ENCODE results near the gene FHAD1. TPM values are rescaled to one million over a fixed set of nuclear protein-coding genes. Genes with fewer than 3 reads are reported as not detected.
A peak's percentile ranks its signal among the peaks of the same experiment; 100 is the strongest.

Gene FHAD1
- total RNA-seq, 4 donors from 2014 or later, result not detected

- Histone ChIP-seq H3K4me3 (peak overlapping the region; percentile 61 to 69 (median 64)), H3K27me3 (peaks cover 4 to 15% (median 11%) of the 10 kb centered on the region in 3 donors), H3K27ac (peak overlapping the region in 1 of 4 donors; percentile 48), H3K36me3 (no peaks in the 10 kb centered on the region), H3K4me1 (peaks cover 5 to 12% of the 10 kb centered on the region in 2 donors), H3K9me3 (no peaks in the 10 kb centered on the region)
- in situ Hi-C loops (cut with MboI; ENCODE audit: low sequenced_read_pairs in 4 of 4), result no loop called here
- DNase-seq, result no peak
- TF ChIP-seq POLR2A (IDR thresholded peaks at IDR 0.05) (no peak), CTCF (IDR thresholded peaks at IDR 0.05 in 4 of 5, conservative IDR thresholded peaks at IDR 0.05 in 1 of 5) (no peak)
- no peak for ATAC-seq
- intact Hi-C loops (cut with DNase I; ENCODE audit: low total_unique reads), result no loop called here
These were observed 163.8 kb downstream of the FHAD1 start for GRCh38 chr1:15410884-15411245.

- no peak for TF ChIP-seq CTCF (IDR thresholded peaks at IDR 0.05 in 4 of 5, conservative IDR thresholded peaks at IDR 0.05 in 1 of 5)
- no peak for TF ChIP-seq POLR2A (IDR thresholded peaks at IDR 0.05)
- peaks cover 4 to 15% (median 11%) of the 10 kb centered on the region in 3 donors for H3K27me3 ChIP-seq
- H3K4me3 ChIP-seq, result peak overlapping the region in 3 of 4 donors; percentile 61 to 64 (median 63)
- H3K4me1 ChIP-seq, result peaks cover 11 to 12% of the 10 kb centered on the region in 2 donors
- no peaks in the 10 kb centered on the region for H3K36me3 ChIP-seq
- ATAC-seq (no peak), DNase-seq (peak; percentile 28 to 43)
- H3K9me3 ChIP-seq, result no peaks in the 10 kb centered on the region
- peak overlapping the region in 1 of 4 donors; percentile 48 for H3K27ac ChIP-seq
- in situ Hi-C loops (cut with MboI; ENCODE audit: low sequenced_read_pairs in 4 of 4) (no loop called here), intact Hi-C loops (cut with DNase I; ENCODE audit: low total_unique reads) (no loop called here)
These were observed 164.6 kb downstream of the FHAD1 start for GRCh38 chr1:15411593-15412137.

- ATAC-seq (no peak), DNase-seq (no peak)
- H3K4me1 ChIP-seq, result peaks cover 10 to 11% of the 10 kb centered on the region in 2 donors
- H3K27me3 ChIP-seq, result peaks cover 4 to 15% (median 11%) of the 10 kb centered on the region in 3 donors
- H3K36me3 ChIP-seq, result no peaks in the 10 kb centered on the region
- TF ChIP-seq POLR2A (IDR thresholded peaks at IDR 0.05), result no peak
- intact Hi-C loops (cut with DNase I; ENCODE audit: low total_unique reads), result no loop called here
- in situ Hi-C loops (cut with MboI; ENCODE audit: low sequenced_read_pairs in 4 of 4), result no loop called here
- H3K27ac ChIP-seq, result peak overlapping the region in 1 of 4 donors; percentile 48
- H3K4me3 ChIP-seq, result peak overlapping the region in 1 of 4 donors; percentile 64
- no peaks in the 10 kb centered on the region for H3K9me3 ChIP-seq
These were observed 165.3 kb downstream of the FHAD1 start for GRCh38 chr1:15412175-15412800.

GRCh38 chr1:15412843-15413242, 165.8 kb downstream of the FHAD1 start:
- Histone ChIP-seq H3K36me3 (no peaks in the 10 kb centered on the region), H3K27ac (peak overlapping the region in 1 of 4 donors; percentile 48), H3K4me1 (peaks cover 7 to 11% of the 10 kb centered on the region in 2 donors), H3K4me3 (no peak overlapping the region), H3K27me3 (peaks cover 4 to 15% (median 11%) of the 10 kb centered on the region in 3 donors), H3K9me3 (no peaks in the 10 kb centered on the region)
- in situ Hi-C loops (cut with MboI; ENCODE audit: low sequenced_read_pairs in 4 of 4), result no loop called here
- DNase-seq (no peak), ATAC-seq (no peak)
- intact Hi-C loops (cut with DNase I; ENCODE audit: low total_unique reads), result no loop called here
- no peak for TF ChIP-seq CTCF (IDR thresholded peaks at IDR 0.05 in 4 of 5, conservative IDR thresholded peaks at IDR 0.05 in 1 of 5)
- TF ChIP-seq POLR2A (IDR thresholded peaks at IDR 0.05), result no peak

- intact Hi-C loops (cut with DNase I; ENCODE audit: low total_unique reads) (no loop called here), in situ Hi-C loops (cut with MboI; ENCODE audit: low sequenced_read_pairs in 4 of 4) (no loop called here)
- Histone ChIP-seq H3K9me3 (no peaks in the 10 kb centered on the region), H3K36me3 (no peaks in the 10 kb centered on the region), H3K4me3 (no peak overlapping the region), H3K27me3 (peaks cover 4 to 15% (median 11%) of the 10 kb centered on the region in 3 donors), H3K27ac (peak overlapping the region in 1 of 4 donors; percentile 48), H3K4me1 (peaks cover 7 to 11% of the 10 kb centered on the region in 2 donors)
- TF ChIP-seq POLR2A (IDR thresholded peaks at IDR 0.05) (no peak), CTCF (IDR thresholded peaks at IDR 0.05 in 4 of 5, conservative IDR thresholded peaks at IDR 0.05 in 1 of 5) (no peak)
- DNase-seq (no peak), ATAC-seq (no peak)
These were observed 166.8 kb downstream of the FHAD1 start for GRCh38 chr1:15413563-15414444.
